HepG2 (cell line): ENCODE data around the gene GOLGA3. TPM values are rescaled to one million over a fixed set of nuclear protein-coding genes. Genes with fewer than 3 reads are reported as not detected.

Experiments used
- ATAC-seq: fragments of 200-7000 bp; cut with Tn5 transposase; 3 replicates; pipeline ENCODE4 v1.9.1; 2020; ENCODE audit warnings: mild to moderate bottlenecking, moderate library complexity
- BruUV-seq: library from RNA; stranded (reverse); fragments of 400-500 nt; replicated peaks from 2 replicates; lab custom pipeline; 2021; lab: Mats Ljungman, UMichigan
- CTCF ChIA-PET: fragments of 300-600 bp; formaldehyde crosslinking; extraction: SDS; loops from one replicate; lab custom pipeline; 2021; ENCODE audit warnings: low total read pairs, inconsistent platforms, low intra/inter-chr PET ratio; lab: Yijun Ruan, JAX
- POLR2A ChIA-PET: fragments of 350-600 bp; sonication (Branson Sonifier 250); formaldehyde crosslinking; loops from one replicate; lab custom pipeline; 2020; ENCODE audit warnings: antibody characterized with exemption, inconsistent platforms; lab: Yijun Ruan, JAX
- DNase-seq: peaks from one replicate; pipeline ENCODE4 v3.0.0-alpha.2; 2015; ENCODE audit warnings: low spot score
- FAIRE-seq: peaks from 3 replicates; lab custom pipeline; 2011; peaks lifted over from hg19 to GRCh38; lab: Jason Lieb, UNC
- H2AFZ ChIP-seq: one replicate; pipeline ENCODE4 v1.6.1; 2011; ENCODE audit warnings: low read length, inconsistent platforms
- H3K27ac ChIP-seq: fragments of 300-600 bp; 3 replicates; pipeline ENCODE4 v1.8.0; 2011; ENCODE audit warnings: mixed run types, mild to moderate bottlenecking, mixed read lengths, low read length, inconsistent platforms; ENCODE audit not compliant: insufficient read depth; ENCODE audit errors: extremely low read length
- H3K27me3 ChIP-seq, 2 experiments: fragments of 200-600 bp in 1 of 2; 2 replicates in 1 of 2; 3 replicates in 1 of 2; pipeline versions ENCODE4 v1.6.0 to v1.8.0; 2011; ENCODE audit warnings: low read length in 2 of 2, mild to moderate bottlenecking in 2 of 2, moderate library complexity in 2 of 2, inconsistent platforms in 1 of 2; ENCODE audit not compliant: insufficient read depth in 2 of 2, control insufficient read depth in 1 of 2
- H3K36me3 ChIP-seq, 2 experiments: fragments of 200-600 bp in 1 of 2; replicated peaks in 1 of 2; 2 replicates in 1 of 2; 3 replicates in 1 of 2; pipeline versions ENCODE4 v1.5.1 to v1.8.0; 2011; ENCODE audit warnings: low read length in 2 of 2, inconsistent platforms in 1 of 2; ENCODE audit not compliant: insufficient read depth in 2 of 2, control insufficient read depth in 1 of 2
- H3K4me1 ChIP-seq: 2 replicates; pipeline ENCODE4 v1.5.1; 2012; ENCODE audit warnings: low read length, inconsistent platforms; ENCODE audit not compliant: insufficient read depth
- H3K4me2 ChIP-seq: 2 replicates; pipeline ENCODE4 v1.6.0; 2011; ENCODE audit warnings: low read depth, low read length, inconsistent platforms
- H3K4me3 ChIP-seq, 3 experiments: fragments of 200-600 bp in 1 of 3; sonication (generic), shearing (Covaris generic) in 1 of 3; replicated peaks in 1 of 3; 2 replicates each; pipeline ENCODE4 v1.5.1; 2011 to 2016; ENCODE audit warnings: low read length in 3 of 3, inconsistent platforms in 2 of 3, low read depth in 2 of 3, mild to moderate bottlenecking in 2 of 3, control low read depth in 1 of 3, mixed read lengths in 1 of 3; ENCODE audit not compliant: insufficient read depth in 1 of 3
- H3K79me2 ChIP-seq: one replicate; pipeline ENCODE4 v1.6.1; 2011; ENCODE audit warnings: low read length, inconsistent platforms; ENCODE audit not compliant: insufficient read depth
- H3K9ac ChIP-seq: 2 replicates; pipeline ENCODE4 v1.6.0; 2011; ENCODE audit warnings: mild to moderate bottlenecking, low read depth, low read length, inconsistent platforms; ENCODE audit not compliant: insufficient read depth
- H3K9me3 ChIP-seq: 2 replicates; pipeline ENCODE4 v1.5.1; 2012; ENCODE audit warnings: mild to moderate bottlenecking, low read length
- H4K20me1 ChIP-seq: 2 replicates; pipeline ENCODE4 v1.6.0; 2011; ENCODE audit warnings: inconsistent platforms, mild to moderate bottlenecking, low read length, moderate library complexity; ENCODE audit not compliant: insufficient read depth
- ATRX ChIP-seq: sonication (generic); formaldehyde crosslinking; IDR thresholded peaks from 2 replicates; pipeline ENCODE4 v1.4.0; 2020; ENCODE audit warnings: missing genetic modification reagents, borderline replicate concordance
- DR1 ChIP-seq: sonication (generic); formaldehyde crosslinking; IDR thresholded peaks from 2 replicates; pipeline ENCODE4 v1.8.0; 2021; ENCODE audit warnings: mild to moderate bottlenecking, missing genetic modification reagents, inconsistent platforms
- HES4 ChIP-seq: sonication (generic); formaldehyde crosslinking; IDR thresholded peaks from 2 replicates; pipeline ENCODE4 v1.9.0; 2021; ENCODE audit warnings: mild to moderate bottlenecking, missing genetic modification reagents, borderline replicate concordance
- HIVEP1 ChIP-seq: sonication (generic); formaldehyde crosslinking; IDR thresholded peaks from 2 replicates; pipeline ENCODE4 v1.4.0; 2020; ENCODE audit warnings: mild to moderate bottlenecking, missing genetic modification reagents
- MXD4 ChIP-seq: IDR thresholded peaks from 2 replicates; pipeline ENCODE4 v1.6.1; 2016; ENCODE audit warnings: mild to moderate bottlenecking, missing biosample characterization, missing genetic modification reagents
- NR2C2 ChIP-seq: sonication (generic); formaldehyde crosslinking; IDR thresholded peaks from 2 replicates; pipeline ENCODE4 v1.4.0; 2020; ENCODE audit warnings: missing genetic modification reagents, mild to moderate bottlenecking, moderate library complexity, borderline replicate concordance
- POLR2G ChIP-seq: fragments of 200-400 bp; formaldehyde crosslinking; IDR thresholded peaks from 2 replicates; pipeline ENCODE4 v1.6.1; 2018; ENCODE audit warnings: mild to moderate bottlenecking, low read depth, low read length, moderate library complexity
- ZBTB21 ChIP-seq: sonication (generic); formaldehyde crosslinking; IDR thresholded peaks from 2 replicates; pipeline ENCODE4 v1.4.0; 2020; ENCODE audit warnings: missing genetic modification reagents
- ZBTB38 ChIP-seq: sonication (generic); formaldehyde crosslinking; IDR thresholded peaks from 2 replicates; pipeline ENCODE4 v1.5.1; 2020; ENCODE audit warnings: mild to moderate bottlenecking, missing genetic modification reagents
- ZNF354B ChIP-seq: sonication (generic); formaldehyde crosslinking; IDR thresholded peaks from 2 replicates; pipeline ENCODE4 v1.8.0; 2022; ENCODE audit warnings: mild to moderate bottlenecking, missing genetic modification reagents
- ZNF44 ChIP-seq: sonication (generic); formaldehyde crosslinking; IDR thresholded peaks from 2 replicates; pipeline ENCODE4 v1.5.1; 2020; ENCODE audit warnings: mild to moderate bottlenecking, missing genetic modification reagents
- ZNF614 ChIP-seq: IDR thresholded peaks from 2 replicates; pipeline ENCODE4 v1.6.1; 2018; ENCODE audit warnings: missing biosample characterization, missing genetic modification reagents, inconsistent platforms, borderline replicate concordance
- ZNF660 ChIP-seq: sonication (generic); formaldehyde crosslinking; IDR thresholded peaks from 2 replicates; pipeline ENCODE4 v1.5.1; 2020; ENCODE audit warnings: mild to moderate bottlenecking, low read depth, missing genetic modification reagents, borderline replicate concordance
- WGBS: methylation state at CpG from one replicate; pipeline ENCODE4 v1.1.6; 2017; ENCODE audit warnings: low lambda C conversion rate; 5-methylcytosine and 5-hydroxymethylcytosine counted together
- in situ Hi-C: cut with HindIII; loops from 2 replicates; pipeline ENCODE4 v1.10.0; 2017; ENCODE audit warnings: low pct_unique_long_range_greater_than_20kb; ENCODE audit not compliant: extremely low pct_ligation_motif_present
- intact Hi-C: fragments of 100-400 bp; cut with micrococcal nuclease; formaldehyde crosslinking; loops from one replicate; pipeline ENCODE4 v1.10.0; 2022; ENCODE audit not compliant: unreplicated experiment
- polyA plus RNA-seq, 8 experiments: library from polyadenylated mRNA; depleted of rRNA in 3 of 8; stranded (reverse) in 7 of 8; unstranded in 1 of 8; fragments of >200 nt; fragmentation: Illumina TruSeq in 4 of 8; extraction: Trizol in 4 of 8; gene quantifications; 2 replicates each; pipeline versions ENCODE4 v1.2.1 to v1.2.3, GENCODE V29; 2011 to 2016; ENCODE audit warnings: low read depth in 4 of 8, missing spikeins in 1 of 8, mixed read lengths in 1 of 8; ENCODE audit not compliant: insufficient read depth in 1 of 8
- total RNA-seq, 5 experiments: library from RNA; depleted of rRNA; stranded (reverse); fragments of >200 nt; fragmentation: Illumina TruSeq; extraction: Trizol; gene quantifications; 2 replicates each; pipeline ENCODE4 v1.2.3, GENCODE V29; 2016; ENCODE audit warnings: low read depth in 1 of 5
- TF ChIP-seq, protein P1 (sequence below): sonication (generic); formaldehyde crosslinking; IDR thresholded peaks from 2 replicates; pipeline ENCODE4 v1.4.0; 2020; ENCODE audit warnings: low read depth, mild to moderate bottlenecking, missing genetic modification reagents
- TF ChIP-seq, protein P2 (sequence below): sonication (generic); formaldehyde crosslinking; conservative IDR thresholded peaks from 2 replicates; pipeline ENCODE4 v1.5.0; 2020; ENCODE audit warnings: missing genetic modification reagents
- TF ChIP-seq, protein P3 (sequence below): sonication (generic); formaldehyde crosslinking; conservative IDR thresholded peaks from 2 replicates; pipeline ENCODE4 v1.8.0; 2022; ENCODE audit warnings: mild to moderate bottlenecking, moderate library complexity, missing genetic modification reagents

GOLGA3 gene
- total and polyA plus RNA-seq, 2 of the 13 experiments (the other 11 are each of a cell fraction or from before 2014, with no cell fraction given) = 22.0 to 43.0 TPM

GRCh38 chr12:132841151-132841550, 12.5 kb upstream of the GOLGA3 start:
- intact Hi-C loops (no loop called here), in situ Hi-C loops (no loop called here)
- Histone ChIP-seq H3K9ac (no peak overlapping the region), H3K27me3 (no peaks in the 10 kb centered on the region), H3K79me2 (no peaks in the 10 kb centered on the region), H3K27ac (no peak overlapping the region), H2AFZ (no peak overlapping the region), H3K4me3 (no peak overlapping the region), H4K20me1 (no peaks in the 10 kb centered on the region), H3K4me1 (no peaks in the 10 kb centered on the region), H3K4me2 (no peak overlapping the region), H3K9me3 (no peaks in the 10 kb centered on the region), H3K36me3 (peaks cover 2 to 23% of the 10 kb centered on the region in 2 experiments; a peak in 3 of 5 replicates)
- TF ChIP-seq DR1 (CRISPR knock-in tag) (no peak), ZBTB38 (CRISPR knock-in tag) (no peak), POLR2G (no peak), ZNF44 (CRISPR knock-in tag) (no peak), ZNF354B (no peak), HIVEP1 (no peak), ATRX (no peak), ZBTB21 (CRISPR knock-in tag) (no peak), MXD4 (CRISPR knock-in tag) (no peak)
- TF ChIP-seq, protein P1, sequence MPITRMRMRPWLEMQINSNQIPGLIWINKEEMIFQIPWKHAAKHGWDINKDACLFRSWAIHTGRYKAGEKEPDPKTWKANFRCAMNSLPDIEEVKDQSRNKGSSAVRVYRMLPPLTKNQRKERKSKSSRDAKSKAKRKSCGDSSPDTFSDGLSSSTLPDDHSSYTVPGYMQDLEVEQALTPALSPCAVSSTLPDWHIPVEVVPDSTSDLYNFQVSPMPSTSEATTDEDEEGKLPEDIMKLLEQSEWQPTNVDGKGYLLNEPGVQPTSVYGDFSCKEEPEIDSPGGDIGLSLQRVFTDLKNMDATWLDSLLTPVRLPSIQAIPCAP = no peak
- 96% methylated on average over 15 of the region's 15 CpGs for WGBS
- BruUV-seq = no TSS peak
- ChIA-PET CTCF (no interaction called here), POLR2A (no interaction called here)
- ATAC-seq (no peak), DNase-seq (no peak), FAIRE-seq (no peak)

- CTCF ChIA-PET = no interaction called here
- DNase-seq (no peak), FAIRE-seq (no peak), ATAC-seq (no peak)
- no peaks in the 10 kb centered on the region for H4K20me1 ChIP-seq
- TF ChIP-seq ZNF660 (CRISPR knock-in tag) = no peak
- TF ChIP-seq NR2C2 (CRISPR knock-in tag) = no peak
- TF ChIP-seq ZNF614 (CRISPR knock-in tag) = no peak
- TF ChIP-seq HES4 (CRISPR knock-in tag) = no peak
- TF ChIP-seq, protein P2, sequence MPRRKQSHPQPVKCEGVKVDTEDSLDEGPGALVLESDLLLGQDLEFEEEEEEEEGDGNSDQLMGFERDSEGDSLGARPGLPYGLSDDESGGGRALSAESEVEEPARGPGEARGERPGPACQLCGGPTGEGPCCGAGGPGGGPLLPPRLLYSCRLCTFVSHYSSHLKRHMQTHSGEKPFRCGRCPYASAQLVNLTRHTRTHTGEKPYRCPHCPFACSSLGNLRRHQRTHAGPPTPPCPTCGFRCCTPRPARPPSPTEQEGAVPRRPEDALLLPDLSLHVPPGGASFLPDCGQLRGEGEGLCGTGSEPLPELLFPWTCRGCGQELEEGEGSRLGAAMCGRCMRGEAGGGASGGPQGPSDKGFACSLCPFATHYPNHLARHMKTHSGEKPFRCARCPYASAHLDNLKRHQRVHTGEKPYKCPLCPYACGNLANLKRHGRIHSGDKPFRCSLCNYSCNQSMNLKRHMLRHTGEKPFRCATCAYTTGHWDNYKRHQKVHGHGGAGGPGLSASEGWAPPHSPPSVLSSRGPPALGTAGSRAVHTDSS = no peak
- TF ChIP-seq, protein P3, sequence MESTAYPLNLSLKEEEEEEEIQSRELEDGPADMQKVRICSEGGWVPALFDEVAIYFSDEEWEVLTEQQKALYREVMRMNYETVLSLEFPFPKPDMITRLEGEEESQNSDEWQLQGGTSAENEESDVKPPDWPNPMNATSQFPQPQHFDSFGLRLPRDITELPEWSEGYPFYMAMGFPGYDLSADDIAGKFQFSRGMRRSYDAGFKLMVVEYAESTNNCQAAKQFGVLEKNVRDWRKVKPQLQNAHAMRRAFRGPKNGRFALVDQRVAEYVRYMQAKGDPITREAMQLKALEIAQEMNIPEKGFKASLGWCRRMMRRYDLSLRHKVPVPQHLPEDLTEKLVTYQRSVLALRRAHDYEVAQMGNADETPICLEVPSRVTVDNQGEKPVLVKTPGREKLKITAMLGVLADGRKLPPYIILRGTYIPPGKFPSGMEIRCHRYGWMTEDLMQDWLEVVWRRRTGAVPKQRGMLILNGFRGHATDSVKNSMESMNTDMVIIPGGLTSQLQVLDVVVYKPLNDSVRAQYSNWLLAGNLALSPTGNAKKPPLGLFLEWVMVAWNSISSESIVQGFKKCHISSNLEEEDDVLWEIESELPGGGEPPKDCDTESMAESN (CRISPR knock-in tag) = no peak
- H3K4me3 ChIP-seq = no peak overlapping the region
- intact Hi-C loops (no loop called here), in situ Hi-C loops (no loop called here)
- H3K9me3 ChIP-seq = no peaks in the 10 kb centered on the region
- POLR2A ChIA-PET = no interaction called here
- H3K4me1 ChIP-seq = no peaks in the 10 kb centered on the region
- H3K4me2 ChIP-seq = no peak overlapping the region
- H2AFZ ChIP-seq = no peak overlapping the region
- peaks cover 2 to 18% of the 10 kb centered on the region in 2 experiments; a peak in 2 of 5 replicates for H3K36me3 ChIP-seq
- no peak overlapping the region for H3K27ac ChIP-seq
- WGBS = 93% methylated on average over 19 of the region's 20 CpGs
- H3K79me2 ChIP-seq = no peaks in the 10 kb centered on the region
- no TSS peak for BruUV-seq
- no peaks in the 10 kb centered on the region for H3K27me3 ChIP-seq
- no peak overlapping the region for H3K9ac ChIP-seq
Observed at GRCh38 chr12:132840536-132840935, 11.9 kb upstream of the GOLGA3 start.
